AG04449 (cell line): ENCODE measurements around the gene MAP3K13.
"Not testable (repeated sequence)": the region's sequence is repeated elsewhere in the genome, so short reads cannot be mapped to it uniquely, and the experiment has no call there.

Experiments used
- CTCF ChIA-PET: fragments of 350-600 bp; formaldehyde crosslinking; extraction: SDS; loops from one replicate; lab custom pipeline; 2021; ENCODE audit warnings: antibody characterized with exemption; lab: Yijun Ruan, JAX
- POLR2A ChIA-PET: fragments of 400-600, 350-600 bp; formaldehyde crosslinking; extraction: SDS; loops from one replicate; lab custom pipeline; 2020; ENCODE audit warnings: antibody characterized with exemption, inconsistent platforms; lab: Yijun Ruan, JAX
- DNase-seq: peaks from one replicate; pipeline ENCODE4 v3.0.0-alpha.2; 2010; ENCODE audit warnings: low read depth, low spot score
- H3K4me3 ChIP-seq: 2 replicates; pipeline ENCODE4 v1.5.1; 2011; ENCODE audit warnings: low read depth, mild to moderate bottlenecking, control low read depth, low read length
- CTCF ChIP-seq: IDR thresholded peaks from one replicate; pipeline ENCODE4 v1.5.1; 2011; ENCODE audit warnings: mild to moderate bottlenecking, moderate library complexity, low read length, control low read depth, inconsistent platforms; ENCODE audit not compliant: insufficient read depth; ENCODE audit errors: missing control alignments

MAP3K13 gene

GRCh38 chr3:185365291-185366073 is 2.5 kb downstream of the MAP3K13 start:
- no peak for TF ChIP-seq CTCF
- H3K4me3 ChIP-seq = no peak overlapping the region
- ChIA-PET POLR2A (no interaction called here), CTCF (interaction anchor here (1.0 kb wide), 1 partner anchor 12 kb away, joined by 3 read pairs; no protein-coding TSS in a partner anchor)
- no peak for DNase-seq

GRCh38 chr3:185366074-185366335 is 3.1 kb downstream of the MAP3K13 start:
- no peak for TF ChIP-seq CTCF
- ChIA-PET POLR2A (no interaction called here), CTCF (interaction anchor here (2.0 kb wide), 1 partner anchor 12 kb away, joined by 5 read pairs; no protein-coding TSS in a partner anchor)
- DNase-seq = no peak
- no peak overlapping the region for H3K4me3 ChIP-seq

- no peak overlapping the region for H3K4me3 ChIP-seq
- ChIA-PET CTCF (interaction anchor here (0.6 to 2.0 kb wide), 3 partner anchors 13 to 1004 kb away, joined by 4 to 5 read pairs (median 4); no protein-coding TSS in a partner anchor), POLR2A (no interaction called here)
- TF ChIP-seq CTCF = no peak
- DNase-seq = no peak
These were observed 4.0 kb downstream of the MAP3K13 start for GRCh38 chr3:185366913-185367312.

- POLR2A ChIA-PET, DNase-seq, CTCF ChIA-PET, H3K4me3 ChIP-seq: not testable (repeated sequence)
These were observed 7.4 kb downstream of the MAP3K13 start for GRCh38 chr3:185370349-185370748.

- no peak for DNase-seq
- no peak for TF ChIP-seq CTCF
- CTCF ChIA-PET = interaction anchor here (1.1 kb wide), 1 partner anchor 188 kb away, joined by 3 read pairs; no protein-coding TSS in a partner anchor
These were observed 8.6 kb downstream of the MAP3K13 start for GRCh38 chr3:185371306-185372074.

GRCh38 chr3:185381320-185382058 is 18.6 kb downstream of the MAP3K13 start:
- no peak overlapping the region for H3K4me3 ChIP-seq
- DNase-seq = no peak
- TF ChIP-seq CTCF = no peak
- CTCF ChIA-PET = interaction anchor here (1.2 kb wide), 1 partner anchor 18 kb away, joined by 3 read pairs; the partner anchor contains the start of gene MAP3K13
- POLR2A ChIA-PET = no interaction called here

More at GRCh38 chr3:185371306-185372074, 8.6 kb downstream of the MAP3K13 start:
- no peak overlapping the region for H3K4me3 ChIP-seq
- POLR2A ChIA-PET = no interaction called here
